Left ventricle myocardium inferior (tissue), 1 donor: ENCODE results near the gene FAM240A. TPM values are rescaled to one million over a fixed set of nuclear protein-coding genes. Genes with fewer than 3 reads are reported as not detected.
"Not testable (repeated sequence)": the region's sequence is repeated elsewhere in the genome, so short reads cannot be mapped to it uniquely, and the experiment has no call there.

ENCODE experiments used
- DNase-seq: peaks from one replicate; pipeline ENCODE4 v3.0.0-alpha.2; 2020
- H3K27ac ChIP-seq: fragments of 200-600 bp; replicated peaks from 2 replicates; pipeline ENCODE4 v1.8.0; 2021
- H3K27me3 ChIP-seq: fragments of 200-600 bp; 2 replicates; pipeline ENCODE4 v1.8.0; 2021; ENCODE audit warnings: low read depth
- H3K36me3 ChIP-seq: fragments of 200-600 bp; 2 replicates; pipeline ENCODE4 v1.8.0; 2021
- H3K4me1 ChIP-seq: fragments of 200-600 bp; 2 replicates; pipeline ENCODE4 v1.8.0; 2021
- H3K4me3 ChIP-seq: fragments of 200-600 bp; 2 replicates; pipeline ENCODE4 v1.8.0; 2021; ENCODE audit warnings: mild to moderate bottlenecking, moderate library complexity
- H3K9me3 ChIP-seq: fragments of 200-600 bp; replicated peaks from 2 replicates; pipeline ENCODE4 v1.8.0; 2021
- intact Hi-C: fragments of 100-400 bp; cut with micrococcal nuclease; formaldehyde crosslinking; loops from one replicate; pipeline ENCODE4 v1.11.0; 2022
- total RNA-seq: library from RNA; stranded (reverse); fragmentation: NEBNext Ultra II Directional; extraction: Animal tissue kit (Norgen Biotek cat#: 25700); gene quantifications from one replicate; pipeline ENCODE4 v1.2.1, GENCODE V29; 2021
- TF ChIP-seq, protein P1 (sequence below): fragments of 200-600 bp; IDR thresholded peaks from 2 replicates; pipeline ENCODE4 v1.8.0; 2021; ENCODE audit warnings: antibody characterized with exemption, mild to moderate bottlenecking, borderline replicate concordance
- donor health status: DM: no; HTN: yes; CAD: no; lungs with severe emphysema.

The FAM240A gene
- total RNA-seq, 1 donor from 2014 or later = not detected

DNA sequence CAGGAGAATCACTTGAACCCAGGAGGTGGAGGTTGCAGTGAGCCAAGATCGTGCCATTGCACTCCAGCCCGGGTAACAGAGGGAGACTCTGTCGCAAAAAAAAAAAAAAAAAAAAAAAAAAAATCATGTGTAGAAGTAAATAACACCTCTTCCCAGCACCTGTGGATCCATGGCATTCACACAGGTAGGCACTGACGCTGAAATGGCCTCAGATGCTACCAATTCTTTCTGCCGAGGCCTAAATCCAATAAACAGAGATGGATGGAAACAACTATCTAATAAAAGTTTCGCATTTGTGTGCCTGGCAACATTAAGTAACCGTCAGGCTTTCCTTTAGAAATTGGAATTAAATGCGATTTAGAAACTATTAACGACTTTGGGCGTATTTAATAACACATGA is 35.9 kb upstream of the FAM240A start:
- H3K36me3 ChIP-seq = no peaks in the 10 kb centered on the region
- H3K27me3 ChIP-seq = peaks cover 18% of the 10 kb centered on the region
- H3K27ac ChIP-seq = no peak overlapping the region
- no peaks in the 10 kb centered on the region for H3K9me3 ChIP-seq
- peaks cover 30% of the 10 kb centered on the region for H3K4me1 ChIP-seq
- intact Hi-C loops = no loop called here
- H3K4me3 ChIP-seq = no peak overlapping the region
- TF ChIP-seq, protein P1, sequence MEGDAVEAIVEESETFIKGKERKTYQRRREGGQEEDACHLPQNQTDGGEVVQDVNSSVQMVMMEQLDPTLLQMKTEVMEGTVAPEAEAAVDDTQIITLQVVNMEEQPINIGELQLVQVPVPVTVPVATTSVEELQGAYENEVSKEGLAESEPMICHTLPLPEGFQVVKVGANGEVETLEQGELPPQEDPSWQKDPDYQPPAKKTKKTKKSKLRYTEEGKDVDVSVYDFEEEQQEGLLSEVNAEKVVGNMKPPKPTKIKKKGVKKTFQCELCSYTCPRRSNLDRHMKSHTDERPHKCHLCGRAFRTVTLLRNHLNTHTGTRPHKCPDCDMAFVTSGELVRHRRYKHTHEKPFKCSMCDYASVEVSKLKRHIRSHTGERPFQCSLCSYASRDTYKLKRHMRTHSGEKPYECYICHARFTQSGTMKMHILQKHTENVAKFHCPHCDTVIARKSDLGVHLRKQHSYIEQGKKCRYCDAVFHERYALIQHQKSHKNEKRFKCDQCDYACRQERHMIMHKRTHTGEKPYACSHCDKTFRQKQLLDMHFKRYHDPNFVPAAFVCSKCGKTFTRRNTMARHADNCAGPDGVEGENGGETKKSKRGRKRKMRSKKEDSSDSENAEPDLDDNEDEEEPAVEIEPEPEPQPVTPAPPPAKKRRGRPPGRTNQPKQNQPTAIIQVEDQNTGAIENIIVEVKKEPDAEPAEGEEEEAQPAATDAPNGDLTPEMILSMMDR = no peak
- no peak for DNase-seq

DNA sequence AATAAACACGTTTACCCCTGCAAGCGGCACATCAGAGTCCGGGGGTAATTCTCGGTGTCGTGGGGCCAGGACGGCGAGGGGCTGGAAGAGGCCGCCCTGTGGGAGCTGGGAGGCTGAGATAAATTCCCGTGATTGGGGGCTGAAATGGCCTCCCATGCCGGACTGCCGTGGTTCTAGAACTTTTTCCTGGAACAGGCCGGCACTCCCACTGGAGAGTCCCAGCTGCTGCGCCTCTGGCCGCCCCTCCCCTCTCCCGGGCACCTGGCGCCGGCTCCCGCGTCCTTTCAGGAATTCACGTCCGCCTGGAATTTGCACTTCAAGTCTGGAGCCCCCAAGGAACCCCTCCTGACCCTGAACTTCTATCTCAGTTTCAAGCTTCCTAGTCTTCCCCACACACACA is 35.4 kb upstream of the FAM240A start:
- Histone ChIP-seq H3K27ac (no peak overlapping the region), H3K36me3 (no peaks in the 10 kb centered on the region), H3K9me3 (no peaks in the 10 kb centered on the region), H3K27me3 (peaks cover 18% of the 10 kb centered on the region), H3K4me1 (peaks cover 30% of the 10 kb centered on the region), H3K4me3 (peak overlapping the region; percentile 21)
- intact Hi-C loops = no loop called here
- no peak for DNase-seq
- TF ChIP-seq, protein P1 = no peak

DNA sequence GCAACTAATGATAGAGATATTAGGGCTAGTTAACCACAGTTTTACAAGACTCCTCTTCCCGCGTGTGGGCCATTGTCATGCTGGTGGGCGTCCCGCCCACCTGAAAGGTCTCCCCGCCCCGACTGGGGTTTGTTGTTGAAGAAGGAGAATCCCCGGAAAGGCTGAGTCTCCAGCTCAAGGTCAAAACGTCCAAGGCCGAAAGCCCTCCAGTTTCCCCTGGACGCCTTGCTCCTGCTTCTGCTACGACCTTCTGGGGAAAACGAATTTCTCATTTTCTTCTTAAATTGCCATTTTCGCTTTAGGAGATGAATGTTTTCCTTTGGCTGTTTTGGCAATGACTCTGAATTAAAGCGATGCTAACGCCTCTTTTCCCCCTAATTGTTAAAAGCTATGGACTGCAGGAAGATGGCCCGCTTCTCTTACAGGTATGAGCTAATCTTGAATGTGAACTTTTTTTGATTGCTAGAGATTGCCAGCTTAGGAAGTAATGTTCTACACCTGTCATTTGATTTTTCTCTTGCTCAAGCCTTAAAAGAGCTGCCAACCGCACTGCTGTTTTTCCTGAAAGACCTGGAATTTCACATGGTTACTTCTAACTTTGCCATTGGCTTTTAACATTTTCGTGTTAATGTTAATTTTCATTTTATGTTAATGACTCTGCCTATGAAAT is 34.6 kb upstream of the FAM240A start:
- H3K9me3 ChIP-seq, H3K36me3 ChIP-seq, intact Hi-C loops, DNase-seq, H3K27ac ChIP-seq, H3K4me3 ChIP-seq: not testable (repeated sequence)
- H3K27me3 ChIP-seq = peaks cover 18% of the 10 kb centered on the region
- H3K4me1 ChIP-seq = peaks cover 30% of the 10 kb centered on the region

DNA sequence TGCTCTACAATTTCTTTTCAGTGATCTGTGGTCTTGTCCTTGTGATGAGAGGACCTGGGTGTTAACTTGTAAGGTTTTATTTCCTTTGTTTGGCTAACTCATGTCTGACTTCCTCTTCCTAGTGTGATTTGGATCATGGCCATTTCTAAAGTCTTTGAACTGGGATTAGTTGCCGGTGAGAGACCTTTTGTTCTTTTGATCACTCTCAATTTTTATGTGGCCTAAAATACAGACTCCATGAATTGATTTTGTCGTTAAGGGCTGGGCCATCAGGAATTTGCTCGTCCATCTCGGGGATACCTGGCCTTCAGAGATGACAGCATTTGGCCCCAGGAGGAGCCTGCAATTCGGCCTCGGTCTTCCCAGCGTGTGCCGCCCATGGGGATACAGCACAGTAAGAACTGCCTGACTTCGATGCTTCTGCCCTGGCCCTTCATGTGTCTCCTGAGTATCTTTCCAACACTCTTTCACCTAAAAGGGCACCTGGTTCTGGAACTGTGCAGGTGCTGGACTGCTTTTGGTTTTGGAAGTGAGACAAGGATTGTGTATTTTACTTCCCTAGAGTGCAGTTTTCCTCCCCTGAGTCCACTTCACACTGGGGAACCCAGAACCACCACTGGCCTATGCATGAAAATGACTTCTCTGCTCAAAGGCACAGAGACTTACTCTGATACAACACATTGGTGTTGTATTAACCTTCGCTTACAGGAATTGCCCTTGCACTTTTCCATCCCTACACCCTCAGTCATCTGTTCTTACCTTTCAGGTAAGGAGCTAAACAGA is 33.2 kb upstream of the FAM240A start:
- H3K27ac ChIP-seq = no peak overlapping the region
- H3K4me3 ChIP-seq = no peak overlapping the region
- peaks cover 25% of the 10 kb centered on the region for H3K4me1 ChIP-seq
- intact Hi-C loops = no loop called here
- H3K27me3 ChIP-seq = peaks cover 18% of the 10 kb centered on the region
- no peak for DNase-seq
- no peaks in the 10 kb centered on the region for H3K36me3 ChIP-seq
- no peaks in the 10 kb centered on the region for H3K9me3 ChIP-seq
- TF ChIP-seq, protein P1 = no peak

DNA sequence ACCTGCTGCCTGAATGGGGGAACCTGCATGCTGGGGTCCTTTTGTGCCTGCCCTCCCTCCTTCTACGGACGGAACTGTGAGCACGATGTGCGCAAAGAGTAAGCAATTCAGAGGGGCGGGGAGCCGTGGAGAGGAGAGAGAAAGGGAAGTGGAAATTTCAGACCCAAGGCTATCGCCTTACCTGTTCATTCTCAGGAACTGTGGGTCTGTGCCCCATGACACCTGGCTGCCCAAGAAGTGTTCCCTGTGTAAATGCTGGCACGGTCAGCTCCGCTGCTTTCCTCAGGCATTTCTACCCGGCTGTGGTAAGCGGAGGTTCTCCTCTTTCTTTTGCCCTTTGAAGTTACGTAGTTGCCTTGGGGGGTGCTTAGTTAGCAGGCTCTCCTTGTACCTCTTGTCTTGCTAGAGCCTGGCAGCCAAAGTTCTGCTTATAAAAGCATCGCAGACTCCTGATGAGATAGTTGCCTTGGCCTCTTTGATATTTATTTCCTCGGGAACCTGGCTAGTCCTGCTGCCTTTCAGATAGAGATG is 32.5 kb upstream of the FAM240A start:
- Histone ChIP-seq H3K36me3 (no peaks in the 10 kb centered on the region), H3K4me3 (no peak overlapping the region), H3K9me3 (no peaks in the 10 kb centered on the region), H3K27me3 (peaks cover 18% of the 10 kb centered on the region), H3K27ac (no peak overlapping the region), H3K4me1 (peaks cover 19% of the 10 kb centered on the region)
- DNase-seq = no peak
- intact Hi-C loops = no loop called here
- TF ChIP-seq, protein P1 = no peak

DNA sequence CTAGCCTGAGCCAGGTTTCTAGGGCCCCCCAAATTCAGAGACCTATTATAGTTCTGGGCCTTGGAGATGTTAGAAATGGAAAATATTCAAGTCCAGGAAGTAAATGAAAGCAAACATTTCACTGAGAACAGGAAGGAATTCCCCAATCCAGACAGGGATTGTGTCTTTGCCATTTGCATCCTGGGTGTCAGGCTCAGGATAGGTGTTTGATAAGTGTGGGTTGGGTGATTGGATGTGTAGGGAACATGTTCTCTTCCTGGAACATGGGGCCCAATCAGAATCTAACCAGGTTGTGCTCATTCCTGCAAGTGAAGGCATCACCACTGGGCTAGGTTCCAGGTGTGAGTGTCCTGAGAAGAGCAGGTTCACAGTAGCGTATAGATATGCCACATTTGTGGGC is 31.6 kb upstream of the FAM240A start:
- H3K9me3 ChIP-seq = no peaks in the 10 kb centered on the region
- peaks cover 16% of the 10 kb centered on the region for H3K4me1 ChIP-seq
- H3K36me3 ChIP-seq = no peaks in the 10 kb centered on the region
- DNase-seq = no peak
- intact Hi-C loops = no loop called here
- no peak overlapping the region for H3K4me3 ChIP-seq
- TF ChIP-seq, protein P1 = no peak
- H3K27ac ChIP-seq = no peak overlapping the region
- peaks cover 12% of the 10 kb centered on the region for H3K27me3 ChIP-seq
